Panc1 (cell line): ENCODE results near the gene ZCCHC8. TPM values are rescaled to one million over a fixed set of nuclear protein-coding genes. Genes with fewer than 3 reads are reported as not detected.
"Not testable (repeated sequence)": the region's sequence is repeated elsewhere in the genome, so short reads cannot be mapped to it uniquely, and the experiment has no call there.

Experiments
- ATAC-seq: fragments of 200-7000 bp; cut with Tn5 transposase; 2 replicates; pipeline ENCODE4 v1.9.1; 2020; ENCODE audit warnings: mild to moderate bottlenecking, moderate library complexity
- BruUV-seq: library from RNA; stranded (reverse); fragments of 400-500 nt; replicated peaks from 2 replicates; lab custom pipeline; 2021; lab: Mats Ljungman, UMichigan
- CTCF ChIA-PET: fragments of 300-600 bp; sonication (Branson Sonifier 250); formaldehyde crosslinking; loops from one replicate; lab custom pipeline; 2022; ENCODE audit warnings: antibody characterized with exemption; lab: Charles Lee
- POLR2A ChIA-PET: fragments of 300-600 bp; sonication (Branson Sonifier 250); formaldehyde crosslinking; loops from one replicate; lab custom pipeline; 2022; ENCODE audit warnings: antibody characterized with exemption; lab: Charles Lee
- DNase-seq: peaks from one replicate; pipeline ENCODE4 v3.0.0-alpha.2; 2010; ENCODE audit warnings: low read depth, low spot score
- H3K27ac ChIP-seq: 2 replicates; pipeline ENCODE4 v1.5.1; 2011; ENCODE audit warnings: mild to moderate bottlenecking, low read length, inconsistent platforms
- H3K27me3 ChIP-seq: fragments of 200-500 bp; sonication (Bioruptor generic); 2 replicates; pipeline ENCODE4 v1.6.0; 2014; ENCODE audit warnings: low read length, inconsistent platforms; ENCODE audit not compliant: control insufficient read depth, insufficient read depth
- H3K36me3 ChIP-seq: fragments of 200-500 bp; sonication (Bioruptor generic); 2 replicates; pipeline ENCODE4 v1.5.1; 2014; ENCODE audit warnings: inconsistent platforms, mild to moderate bottlenecking, low read length, moderate library complexity; ENCODE audit not compliant: control insufficient read depth, insufficient read depth
- H3K4me1 ChIP-seq: 2 replicates; pipeline ENCODE4 v1.5.1; 2011; ENCODE audit warnings: inconsistent platforms, mild to moderate bottlenecking, low read length, moderate library complexity; ENCODE audit not compliant: control insufficient read depth, insufficient read depth
- H3K4me3 ChIP-seq, 2 experiments: 2 replicates each; pipeline ENCODE4 v1.5.1; 2011 to 2012; ENCODE audit warnings: low read depth in 2 of 2, low read length in 2 of 2, mild to moderate bottlenecking in 2 of 2, inconsistent platforms in 1 of 2, moderate library complexity in 1 of 2
- H3K9me3 ChIP-seq: fragments of 200-500 bp; sonication (Bioruptor generic); 2 replicates; pipeline ENCODE4 v1.5.1; 2014; ENCODE audit warnings: low read depth, mild to moderate bottlenecking, inconsistent platforms, low read length, moderate library complexity; ENCODE audit not compliant: control insufficient read depth, insufficient read depth
- POLR2AphosphoS5 ChIP-seq: IDR thresholded peaks from 2 replicates; pipeline ENCODE4 v1.6.1; 2012; ENCODE audit warnings: mild to moderate bottlenecking, low read depth, low read length, moderate library complexity
- SIN3A ChIP-seq: IDR thresholded peaks from 2 replicates; pipeline ENCODE4 v1.6.1; 2012; ENCODE audit warnings: low read depth, mild to moderate bottlenecking, low read length, moderate library complexity, borderline replicate concordance; ENCODE audit not compliant: insufficient read depth
- TCF7L2 ChIP-seq: IDR thresholded peaks from 2 replicates; pipeline ENCODE4 v1.6.1; 2011; ENCODE audit warnings: mild to moderate bottlenecking, low read depth, low read length, inconsistent platforms
- in situ Hi-C: cut with HindIII; loops from 2 replicates; pipeline ENCODE4 v1.10.0; 2016; ENCODE audit warnings: low sequenced_read_pairs, low pct_unique_long_range_greater_than_20kb
- intact Hi-C: fragments of 100-400 bp; cut with micrococcal nuclease; formaldehyde crosslinking; loops from one replicate; pipeline ENCODE4 v1.10.0; 2022; ENCODE audit not compliant: unreplicated experiment
- total RNA-seq: library from RNA; stranded (reverse); gene quantifications from one replicate; pipeline ENCODE4 v1.2.1, GENCODE V29; 2021; ENCODE audit not compliant: unreplicated experiment
- TF ChIP-seq, protein P1 (sequence below): fragments of 450-650 bp; IDR thresholded peaks from 2 replicates; pipeline ENCODE4 v1.5.1; 2017; ENCODE audit warnings: mild to moderate bottlenecking
- TF ChIP-seq, protein P2 (sequence below), 2 experiments: IDR thresholded peaks; 2 replicates each; pipeline ENCODE4 v1.6.1; 2011 to 2012; ENCODE audit warnings: low read depth in 2 of 2, control low read depth in 1 of 2, low read length in 1 of 2, mild to moderate bottlenecking in 1 of 2, moderate library complexity in 1 of 2; ENCODE audit not compliant: insufficient read depth in 1 of 2

Gene ZCCHC8
- total RNA-seq, 1 experiment from 2014 or later, result 32.5 TPM

- H3K4me3 ChIP-seq, DNase-seq, H3K27me3 ChIP-seq, intact Hi-C loops, CTCF ChIA-PET, H3K9me3 ChIP-seq, H3K27ac ChIP-seq, in situ Hi-C loops, H3K4me1 ChIP-seq, ATAC-seq, BruUV-seq: not testable (repeated sequence)
- H3K36me3 ChIP-seq, result peaks cover 55% of the 10 kb centered on the region
- POLR2A ChIA-PET, result interaction anchor here (0.7 kb wide), 1 partner anchor 10 kb away, joined by 4 read pairs; no protein-coding TSS in a partner anchor
Measured at GRCh38 chr12:122484385-122484784, 16.3 kb downstream of the ZCCHC8 start.

GRCh38 chr12:122483969-122484368 is 16.8 kb downstream of the ZCCHC8 start:
- ATAC-seq (no peak), DNase-seq (no peak)
- no peaks in the 10 kb centered on the region for H3K4me1 ChIP-seq
- intact Hi-C loops (no loop called here), in situ Hi-C loops (no loop called here)
- ChIA-PET CTCF (no interaction called here), POLR2A (interaction anchor here (0.7 kb wide), 1 partner anchor 9 kb away, joined by 4 read pairs; no protein-coding TSS in a partner anchor)
- no peaks in the 10 kb centered on the region for H3K27me3 ChIP-seq
- TF ChIP-seq, protein P1, sequence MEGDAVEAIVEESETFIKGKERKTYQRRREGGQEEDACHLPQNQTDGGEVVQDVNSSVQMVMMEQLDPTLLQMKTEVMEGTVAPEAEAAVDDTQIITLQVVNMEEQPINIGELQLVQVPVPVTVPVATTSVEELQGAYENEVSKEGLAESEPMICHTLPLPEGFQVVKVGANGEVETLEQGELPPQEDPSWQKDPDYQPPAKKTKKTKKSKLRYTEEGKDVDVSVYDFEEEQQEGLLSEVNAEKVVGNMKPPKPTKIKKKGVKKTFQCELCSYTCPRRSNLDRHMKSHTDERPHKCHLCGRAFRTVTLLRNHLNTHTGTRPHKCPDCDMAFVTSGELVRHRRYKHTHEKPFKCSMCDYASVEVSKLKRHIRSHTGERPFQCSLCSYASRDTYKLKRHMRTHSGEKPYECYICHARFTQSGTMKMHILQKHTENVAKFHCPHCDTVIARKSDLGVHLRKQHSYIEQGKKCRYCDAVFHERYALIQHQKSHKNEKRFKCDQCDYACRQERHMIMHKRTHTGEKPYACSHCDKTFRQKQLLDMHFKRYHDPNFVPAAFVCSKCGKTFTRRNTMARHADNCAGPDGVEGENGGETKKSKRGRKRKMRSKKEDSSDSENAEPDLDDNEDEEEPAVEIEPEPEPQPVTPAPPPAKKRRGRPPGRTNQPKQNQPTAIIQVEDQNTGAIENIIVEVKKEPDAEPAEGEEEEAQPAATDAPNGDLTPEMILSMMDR, result no peak
- no peak for TF ChIP-seq POLR2AphosphoS5
- no peak for TF ChIP-seq TCF7L2
- TF ChIP-seq, protein P2, sequence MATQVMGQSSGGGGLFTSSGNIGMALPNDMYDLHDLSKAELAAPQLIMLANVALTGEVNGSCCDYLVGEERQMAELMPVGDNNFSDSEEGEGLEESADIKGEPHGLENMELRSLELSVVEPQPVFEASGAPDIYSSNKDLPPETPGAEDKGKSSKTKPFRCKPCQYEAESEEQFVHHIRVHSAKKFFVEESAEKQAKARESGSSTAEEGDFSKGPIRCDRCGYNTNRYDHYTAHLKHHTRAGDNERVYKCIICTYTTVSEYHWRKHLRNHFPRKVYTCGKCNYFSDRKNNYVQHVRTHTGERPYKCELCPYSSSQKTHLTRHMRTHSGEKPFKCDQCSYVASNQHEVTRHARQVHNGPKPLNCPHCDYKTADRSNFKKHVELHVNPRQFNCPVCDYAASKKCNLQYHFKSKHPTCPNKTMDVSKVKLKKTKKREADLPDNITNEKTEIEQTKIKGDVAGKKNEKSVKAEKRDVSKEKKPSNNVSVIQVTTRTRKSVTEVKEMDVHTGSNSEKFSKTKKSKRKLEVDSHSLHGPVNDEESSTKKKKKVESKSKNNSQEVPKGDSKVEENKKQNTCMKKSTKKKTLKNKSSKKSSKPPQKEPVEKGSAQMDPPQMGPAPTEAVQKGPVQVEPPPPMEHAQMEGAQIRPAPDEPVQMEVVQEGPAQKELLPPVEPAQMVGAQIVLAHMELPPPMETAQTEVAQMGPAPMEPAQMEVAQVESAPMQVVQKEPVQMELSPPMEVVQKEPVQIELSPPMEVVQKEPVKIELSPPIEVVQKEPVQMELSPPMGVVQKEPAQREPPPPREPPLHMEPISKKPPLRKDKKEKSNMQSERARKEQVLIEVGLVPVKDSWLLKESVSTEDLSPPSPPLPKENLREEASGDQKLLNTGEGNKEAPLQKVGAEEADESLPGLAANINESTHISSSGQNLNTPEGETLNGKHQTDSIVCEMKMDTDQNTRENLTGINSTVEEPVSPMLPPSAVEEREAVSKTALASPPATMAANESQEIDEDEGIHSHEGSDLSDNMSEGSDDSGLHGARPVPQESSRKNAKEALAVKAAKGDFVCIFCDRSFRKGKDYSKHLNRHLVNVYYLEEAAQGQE (IDR thresholded peaks at IDR 0.05; ENCODE audit: insufficient read depth in 1 of 2, low read depth in 2 of 2, low read length in 1 of 2), result no peak
- no peaks in the 10 kb centered on the region for H3K9me3 ChIP-seq
- BruUV-seq, result no TSS peak
- peaks cover 53% of the 10 kb centered on the region for H3K36me3 ChIP-seq
- no peak overlapping the region for H3K27ac ChIP-seq
- H3K4me3 ChIP-seq, result no peak overlapping the region

- Histone ChIP-seq H3K4me3 (no peak overlapping the region), H3K27me3 (no peaks in the 10 kb centered on the region), H3K9me3 (no peaks in the 10 kb centered on the region), H3K4me1 (no peaks in the 10 kb centered on the region), H3K36me3 (peaks cover 53% of the 10 kb centered on the region), H3K27ac (no peak overlapping the region)
- CTCF ChIA-PET, result no interaction called here
- ATAC-seq (no peak), DNase-seq (no peak)
- no peak for TF ChIP-seq SIN3A
- TF ChIP-seq, protein P1, result no peak
- TF ChIP-seq, protein P2 (IDR thresholded peaks at IDR 0.05; ENCODE audit: insufficient read depth in 1 of 2, low read depth in 2 of 2, low read length in 1 of 2), result no peak
- TF ChIP-seq POLR2AphosphoS5, result no peak
- no peak for TF ChIP-seq TCF7L2
- in situ Hi-C loops, result no loop called here
- BruUV-seq, result no TSS peak
- intact Hi-C loops, result no loop called here
- POLR2A ChIA-PET, result no interaction called here
Measured at GRCh38 chr12:122481861-122482260, 18.9 kb downstream of the ZCCHC8 start.
